Measurements from ENCODE around the gene ALG14. TPM values are rescaled to one million over a fixed set of nuclear protein-coding genes. Genes with fewer than 3 reads are reported as not detected.

ALG14 gene
- total RNA-seq, 1 donor from 2014 or later: 8.5 TPM

- DNase-seq (ENCODE audit: low spot score): no peak
Observed at GRCh38 chr1:94981575-94981973, 91.2 kb downstream of the ALG14 start.

GRCh38 chr1:94980582-94981574 lies 91.9 kb downstream of the ALG14 start:
- DNase-seq (ENCODE audit: low spot score): no peak

- DNase-seq (ENCODE audit: low spot score): no peak
Observed at GRCh38 chr1:94979656-94980581, 92.8 kb downstream of the ALG14 start.

- no peak for DNase-seq (ENCODE audit: low spot score)
Observed at GRCh38 chr1:94979131-94979530, 93.6 kb downstream of the ALG14 start.

- DNase-seq (ENCODE audit: low spot score): no peak
Observed at GRCh38 chr1:94978401-94978800, 94.3 kb downstream of the ALG14 start.

GRCh38 chr1:94976971-94977548 lies 95.7 kb downstream of the ALG14 start:
- no peak for DNase-seq (ENCODE audit: low spot score)

GRCh38 chr1:94974824-94975223 lies 97.9 kb downstream of the ALG14 start:
- DNase-seq (ENCODE audit: low spot score): no peak

- DNase-seq (ENCODE audit: low spot score): no peak
Observed at GRCh38 chr1:94974241-94974640, 98.5 kb downstream of the ALG14 start.

- no peak for DNase-seq (ENCODE audit: low spot score)
Observed at GRCh38 chr1:94973309-94973922, 99.3 kb downstream of the ALG14 start.

GRCh38 chr1:94971491-94971924 lies 101.2 kb downstream of the ALG14 start:
- no peak for DNase-seq (ENCODE audit: low spot score)

GRCh38 chr1:94970783-94971182 lies 102.0 kb downstream of the ALG14 start:
- DNase-seq (ENCODE audit: low spot score): no peak

GRCh38 chr1:94969137-94969536 lies 103.6 kb downstream of the ALG14 start:
- DNase-seq (ENCODE audit: low spot score): no peak

- DNase-seq (ENCODE audit: low spot score): no peak
Observed at GRCh38 chr1:94966033-94966432, 106.7 kb downstream of the ALG14 start.

- no peak for DNase-seq (ENCODE audit: low spot score)
Observed at GRCh38 chr1:94963864-94964263, 108.9 kb downstream of the ALG14 start.

GRCh38 chr1:94962409-94963265 lies 110.1 kb downstream of the ALG14 start:
- peak; percentile 64 for DNase-seq (ENCODE audit: low spot score)

GRCh38 chr1:94961988-94962387 lies 110.8 kb downstream of the ALG14 start:
- no peak for DNase-seq (ENCODE audit: low spot score)

- DNase-seq (ENCODE audit: low spot score): no peak
Observed at GRCh38 chr1:94961582-94961981, 111.2 kb downstream of the ALG14 start.

GRCh38 chr1:94958081-94958480 lies 114.7 kb downstream of the ALG14 start:
- no peak for DNase-seq (ENCODE audit: low spot score)

- DNase-seq (ENCODE audit: low spot score): peak; percentile 35
Observed at GRCh38 chr1:94955767-94956632, 116.8 kb downstream of the ALG14 start.

Data from mucosa of gallbladder (tissue), 1 donor.